SK-N-MC (cell line): Measurements from ENCODE around the gene CNOT1.
"Not testable (repeated sequence)": the region's sequence is repeated elsewhere in the genome, so short reads cannot be mapped to it uniquely, and the experiment has no call there.

Source experiments
- DNase-seq: peaks from one replicate; pipeline ENCODE4 v3.0.0-alpha.2; 2011; ENCODE audit warnings: low read depth, low spot score
- H3K27ac ChIP-seq: fragments of 200-600 bp; sonication (generic); 2 replicates; pipeline ENCODE4 v1.5.1; 2016; ENCODE audit warnings: mixed run types
- H3K36me3 ChIP-seq: fragments of 200-600 bp; sonication (generic); 2 replicates; pipeline ENCODE4 v1.6.1; 2017; ENCODE audit warnings: antibody characterized with exemption, low read length, mixed read lengths; ENCODE audit not compliant: insufficient read depth
- H3K4me3 ChIP-seq: fragments of 200-600 bp; sonication (generic); 2 replicates; pipeline ENCODE4 v1.5.1; 2016
- H3K9ac ChIP-seq: fragments of 200-600 bp; sonication (generic); 2 replicates; pipeline ENCODE4 v1.8.0; 2017; ENCODE audit warnings: mixed run types, mixed read lengths; ENCODE audit not compliant: insufficient read length
- H3K9me3 ChIP-seq: fragments of 200-600 bp; sonication (generic); 2 replicates; pipeline ENCODE4 v1.6.1; 2017; ENCODE audit warnings: low read depth, mild to moderate bottlenecking, antibody characterized with exemption, low read length, moderate library complexity, mixed read lengths
- EZH2 ChIP-seq: fragments of 200-600 bp; sonication (generic); IDR thresholded peaks from one replicate; pipeline ENCODE4 v1.6.1; 2017; ENCODE audit warnings: antibody characterized with exemption
- FOXP2 ChIP-seq: optimal IDR thresholded peaks from 2 replicates; pipeline ENCODE3; 2011; ENCODE audit warnings: mild to moderate bottlenecking, moderate library complexity; ENCODE audit not compliant: insufficient read depth; ENCODE audit errors: extremely low read length, control extremely low read depth
- POLR2AphosphoS5 ChIP-seq: IDR thresholded peaks from 2 replicates; pipeline ENCODE4 v1.6.1; 2012; ENCODE audit warnings: mild to moderate bottlenecking, low read depth, low read length, borderline replicate concordance

The CNOT1 gene

GRCh38 chr16:58579587-58579986 is 50.0 kb downstream of the CNOT1 start:
- Histone ChIP-seq H3K27ac (no peak overlapping the region), H3K9me3 (no peaks in the 10 kb centered on the region), H3K36me3 (peaks cover 86% of the 10 kb centered on the region), H3K4me3 (no peak overlapping the region), H3K9ac (no peak overlapping the region)
- TF ChIP-seq POLR2AphosphoS5 = no peak
- TF ChIP-seq EZH2 = no peak
- TF ChIP-seq FOXP2 = no peak
- no peak for DNase-seq

GRCh38 chr16:58578642-58579041 is 51.0 kb downstream of the CNOT1 start:
- no peak overlapping the region for H3K27ac ChIP-seq
- H3K4me3 ChIP-seq = no peak overlapping the region
- H3K9ac ChIP-seq = no peak overlapping the region
- H3K36me3 ChIP-seq = peaks cover 89% of the 10 kb centered on the region
- TF ChIP-seq POLR2AphosphoS5 (no peak), EZH2 (no peak), FOXP2 (no peak)
- H3K9me3 ChIP-seq = no peaks in the 10 kb centered on the region
- no peak for DNase-seq

- DNase-seq = no peak
- Histone ChIP-seq H3K9me3 (no peaks in the 10 kb centered on the region), H3K36me3 (peaks cover 77% of the 10 kb centered on the region), H3K27ac (no peak overlapping the region), H3K4me3 (no peak overlapping the region), H3K9ac (no peak overlapping the region)
- no peak for TF ChIP-seq POLR2AphosphoS5
- no peak for TF ChIP-seq EZH2
- no peak for TF ChIP-seq FOXP2
These were observed 52.5 kb downstream of the CNOT1 start for GRCh38 chr16:58577141-58577540.

GRCh38 chr16:58574895-58575294 is 54.7 kb downstream of the CNOT1 start:
- Histone ChIP-seq H3K27ac (no peak overlapping the region), H3K9ac (no peak overlapping the region), H3K9me3 (no peaks in the 10 kb centered on the region), H3K4me3 (no peak overlapping the region), H3K36me3 (peaks cover 73% of the 10 kb centered on the region)
- no peak for TF ChIP-seq EZH2
- TF ChIP-seq FOXP2 = no peak
- TF ChIP-seq POLR2AphosphoS5 = no peak
- no peak for DNase-seq

DNA sequence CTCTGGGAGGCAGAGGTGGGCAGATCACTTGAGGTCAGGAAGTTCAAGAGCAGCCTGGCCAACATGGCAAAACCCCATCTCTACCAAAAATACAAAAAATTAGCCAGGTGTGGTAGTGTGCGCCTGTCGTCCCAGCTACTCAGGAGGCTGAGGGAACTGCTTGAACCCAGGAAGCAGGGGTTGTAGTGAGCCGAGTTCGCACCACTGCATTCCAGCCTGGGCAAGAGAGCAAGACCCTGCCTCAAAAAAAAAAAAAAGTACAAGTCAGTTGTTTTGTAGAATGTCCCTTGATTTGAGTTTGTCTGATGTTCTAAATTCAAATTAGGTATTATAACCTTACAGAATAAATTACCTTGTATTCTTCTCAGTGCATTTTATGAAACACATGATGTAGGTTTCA is 63.9 kb downstream of the CNOT1 start:
- H3K9me3 ChIP-seq, H3K9ac ChIP-seq, DNase-seq, H3K4me3 ChIP-seq, H3K27ac ChIP-seq: not testable (repeated sequence)
- peaks cover 48% of the 10 kb centered on the region; the same call in 1 of the 2 replicates for H3K36me3 ChIP-seq

DNA sequence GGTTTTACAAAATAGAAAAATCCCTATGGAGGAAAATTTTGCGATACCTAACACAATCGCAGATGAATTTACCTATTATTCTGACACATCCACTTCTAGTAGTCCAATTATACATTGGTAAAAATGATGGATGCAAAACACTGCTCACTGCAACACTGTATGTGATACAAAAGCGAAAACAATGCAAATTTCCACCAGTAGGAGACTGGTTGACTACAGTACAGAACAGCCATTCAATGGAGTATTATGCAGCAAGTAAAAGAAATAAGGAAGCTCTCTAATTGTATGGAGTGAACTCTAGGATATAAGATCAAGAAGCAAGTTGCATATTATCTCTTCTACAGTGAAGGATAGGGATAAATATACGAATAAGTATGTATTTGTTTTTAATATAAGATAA is 65.9 kb downstream of the CNOT1 start:
- no peaks in the 10 kb centered on the region for H3K9me3 ChIP-seq
- no peak overlapping the region for H3K4me3 ChIP-seq
- H3K27ac ChIP-seq = no peak overlapping the region
- no peak overlapping the region for H3K9ac ChIP-seq
- TF ChIP-seq FOXP2 (no peak), EZH2 (no peak), POLR2AphosphoS5 (no peak)
- DNase-seq = no peak
- H3K36me3 ChIP-seq = peaks cover 44% of the 10 kb centered on the region

DNA sequence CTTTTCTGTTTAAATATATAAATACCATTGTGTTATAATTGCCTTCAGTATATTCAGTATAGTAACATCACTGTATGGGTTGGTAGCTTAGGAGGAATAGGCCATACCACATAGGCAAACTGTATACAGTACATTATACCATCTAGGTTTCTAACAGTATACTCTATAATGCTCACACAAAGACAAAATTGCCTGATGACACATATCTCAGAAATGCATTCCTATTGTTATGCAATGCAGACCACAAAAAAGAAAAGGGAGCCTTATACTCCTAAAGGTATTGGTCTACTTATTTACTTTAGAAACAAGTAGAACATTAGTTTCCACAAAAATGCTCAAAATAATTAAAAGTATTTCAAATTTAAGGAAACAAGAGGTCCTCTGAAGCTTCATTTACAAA is 66.4 kb downstream of the CNOT1 start:
- Histone ChIP-seq H3K9me3 (no peaks in the 10 kb centered on the region), H3K9ac (no peak overlapping the region), H3K27ac (no peak overlapping the region), H3K4me3 (no peak overlapping the region), H3K36me3 (peaks cover 47% of the 10 kb centered on the region)
- TF ChIP-seq POLR2AphosphoS5 (no peak), EZH2 (no peak), FOXP2 (no peak)
- DNase-seq = no peak

DNA sequence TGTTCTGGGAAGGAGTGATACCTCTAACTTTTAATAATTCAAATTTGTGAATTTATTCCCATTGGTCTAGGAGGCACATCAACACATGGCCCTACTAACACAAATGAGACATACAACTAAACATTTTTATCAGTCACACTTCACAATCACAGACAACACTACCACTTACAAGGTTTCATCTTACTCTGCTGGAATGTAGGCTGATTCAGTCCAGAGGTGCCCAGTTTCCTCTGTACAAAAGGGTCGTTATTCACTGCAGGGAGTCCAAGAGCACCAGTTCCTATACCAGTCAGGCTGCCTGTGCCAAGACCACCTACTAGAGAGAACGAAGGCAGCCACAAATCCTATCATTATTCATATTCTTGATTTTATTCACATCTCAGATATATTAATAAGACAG is 72.9 kb downstream of the CNOT1 start:
- Histone ChIP-seq H3K27ac (no peak overlapping the region), H3K4me3 (no peak overlapping the region), H3K36me3 (peaks cover 72% of the 10 kb centered on the region), H3K9me3 (no peaks in the 10 kb centered on the region), H3K9ac (no peak overlapping the region)
- TF ChIP-seq FOXP2 (no peak), EZH2 (no peak), POLR2AphosphoS5 (no peak)
- DNase-seq = no peak

- Histone ChIP-seq H3K9me3 (no peaks in the 10 kb centered on the region), H3K4me3 (no peak overlapping the region), H3K36me3 (peaks cover 86% of the 10 kb centered on the region), H3K27ac (no peak overlapping the region), H3K9ac (no peak overlapping the region)
- TF ChIP-seq POLR2AphosphoS5 = no peak
- no peak for TF ChIP-seq EZH2
- TF ChIP-seq FOXP2 = no peak
- no peak for DNase-seq
These were observed 78.1 kb downstream of the CNOT1 start for GRCh38 chr16:58551496-58551895.

GRCh38 chr16:58548378-58548777 is 81.2 kb downstream of the CNOT1 start:
- no peak for DNase-seq
- H3K9ac ChIP-seq = no peak overlapping the region
- no peak for TF ChIP-seq EZH2
- no peak for TF ChIP-seq POLR2AphosphoS5
- TF ChIP-seq FOXP2 = no peak
- no peak overlapping the region for H3K27ac ChIP-seq
- H3K4me3 ChIP-seq = no peak overlapping the region
- peaks cover 89% of the 10 kb centered on the region for H3K36me3 ChIP-seq
- no peaks in the 10 kb centered on the region for H3K9me3 ChIP-seq
